NCI-H1417 (cell line): ENCODE results near the gene AGPS.
A peak's percentile ranks its signal among the peaks of the same experiment; 100 is the strongest.
"Not testable (repeated sequence)": the region's sequence is repeated elsewhere in the genome, so short reads cannot be mapped to it uniquely, and the experiment has no call there.

Experiments
- DNase-seq, 3 experiments: peaks; one replicate each; lab custom pipeline; 2025; lab: John Stamatoyannopoulos, UW

Gene AGPS

GRCh38 chr2:177530561-177530960, 138.0 kb downstream of the AGPS start:
- peak in 2 of 3 experiments; percentile 52 to 87 for DNase-seq

- DNase-seq: no peak
Measured at GRCh38 chr2:177531706-177532105, 139.1 kb downstream of the AGPS start.

GRCh38 chr2:177532567-177532966, 140.0 kb downstream of the AGPS start:
- no peak for DNase-seq

- no peak for DNase-seq
Measured at GRCh38 chr2:177533253-177533652, 140.7 kb downstream of the AGPS start.

GRCh38 chr2:177535000-177535399, 142.4 kb downstream of the AGPS start:
- no peak for DNase-seq

GRCh38 chr2:177535958-177536504, 143.5 kb downstream of the AGPS start:
- DNase-seq: peak in 2 of 3 experiments; percentile 25 to 79

GRCh38 chr2:177537213-177537612, 144.6 kb downstream of the AGPS start:
- no peak for DNase-seq

- DNase-seq: no peak
Measured at GRCh38 chr2:177537636-177538035, 145.1 kb downstream of the AGPS start.

- peak in 2 of 3 experiments; percentile 2 to 26 for DNase-seq
Measured at GRCh38 chr2:177538323-177538722, 145.8 kb downstream of the AGPS start.

- DNase-seq: no peak
Measured at GRCh38 chr2:177540283-177540682, 147.7 kb downstream of the AGPS start.

- no peak for DNase-seq
Measured at GRCh38 chr2:177541258-177541991, 148.9 kb downstream of the AGPS start.

- DNase-seq: no peak
Measured at GRCh38 chr2:177542396-177542795, 149.8 kb downstream of the AGPS start.

GRCh38 chr2:177543007-177543760, 150.6 kb downstream of the AGPS start:
- DNase-seq: no peak

GRCh38 chr2:177545143-177545542, 152.6 kb downstream of the AGPS start:
- DNase-seq: no peak

- DNase-seq: no peak
Measured at GRCh38 chr2:177545981-177546585, 153.5 kb downstream of the AGPS start.

GRCh38 chr2:177547122-177547521, 154.5 kb downstream of the AGPS start:
- DNase-seq: no peak

- DNase-seq: no peak
Measured at GRCh38 chr2:177547772-177548171, 155.2 kb downstream of the AGPS start.

- no peak for DNase-seq
Measured at GRCh38 chr2:177548636-177549035, 156.1 kb downstream of the AGPS start.

GRCh38 chr2:177549171-177549570, 156.6 kb downstream of the AGPS start:
- DNase-seq: no peak

- no peak for DNase-seq
Measured at GRCh38 chr2:177550264-177551200, 158.0 kb downstream of the AGPS start.

GRCh38 chr2:177551360-177551759, 158.8 kb downstream of the AGPS start:
- not testable (repeated sequence) for DNase-seq
